Naive thymus-derived CD8-positive, alpha-beta T cell (primary cell): Measurements from ENCODE around the gene CDC5L. TPM values are rescaled to one million over a fixed set of nuclear protein-coding genes. Genes with fewer than 3 reads are reported as not detected.

Experiments used
- ATAC-seq, 2 donors: fragments of 150-1000 bp; cut with Tn5 transposase in 1 of 2; sonication (Bioruptor Pico), chemical (Tn5 transposase) in 1 of 2; 1 replicate in 1 of 2; 2 replicates in 1 of 2; pipeline ENCODE4 v1.10.0; 2021; ENCODE audit warnings: mild to moderate bottlenecking in 2 of 2, moderate library complexity in 2 of 2
- POLR2A ChIA-PET: fragments of 350-600 bp; sonication (Branson Sonifier 250); formaldehyde crosslinking; loops from one replicate; lab custom pipeline; 2021; ENCODE audit warnings: antibody characterized with exemption; lab: Charles Lee
- DNase-seq, 10 donors: peaks; one replicate each; pipeline versions ENCODE4 v3.0.0 to v3.0.0-alpha.2; 2020 to 2022
- H3K27ac Mint-ChIP-seq, 10 donors: one replicate each; pipeline ENCODE4 v1.8.0; 2020 to 2022; ENCODE audit warnings: mild to moderate bottlenecking in 10 of 10, mixed read lengths in 10 of 10, moderate library complexity in 4 of 10, inconsistent platforms in 1 of 10
- H3K27me3 Mint-ChIP-seq, 5 donors: one replicate each; pipeline ENCODE4 v1.8.0; 2021 to 2022; ENCODE audit warnings: mixed read lengths in 5 of 5
- H3K36me3 Mint-ChIP-seq, 3 donors: one replicate each; pipeline ENCODE4 v1.8.0; 2020 to 2022; ENCODE audit warnings: mixed read lengths in 3 of 3, mild to moderate bottlenecking in 2 of 3, inconsistent platforms in 1 of 3
- H3K4me1 Mint-ChIP-seq, 4 donors: one replicate each; pipeline ENCODE4 v1.8.0; 2021 to 2022; ENCODE audit warnings: mixed read lengths in 4 of 4
- H3K4me3 Mint-ChIP-seq, 10 donors: one replicate each; pipeline ENCODE4 v1.8.0; 2020 to 2022; ENCODE audit warnings: mild to moderate bottlenecking in 10 of 10, mixed read lengths in 10 of 10, moderate library complexity in 6 of 10, inconsistent platforms in 1 of 10
- H3K9me3 Mint-ChIP-seq, 9 donors: one replicate each; pipeline ENCODE4 v1.8.0; 2020 to 2022; ENCODE audit warnings: mixed read lengths in 9 of 9, mild to moderate bottlenecking in 3 of 9, inconsistent platforms in 1 of 9, moderate library complexity in 1 of 9
- polyA plus RNA-seq, 3 donors: library from polyadenylated mRNA; unstranded; fragments of 300-500 nt; fragmentation: Illumina TruSeq; gene quantifications; one replicate each; pipeline ENCODE4 v1.2.3, GENCODE V29; 2021
- total RNA-seq, 8 experiments: library from RNA in 2 of 8; stranded (reverse) in 2 of 8; gene quantifications; one replicate each; pipeline ENCODE4 v1.2.3 and lab custom pipeline; 2021 to 2026

Gene CDC5L
- total and polyA plus RNA-seq, 5 experiments from 2014 or later: 9.6 to 21.8 (median 14.9) TPM

DNA sequence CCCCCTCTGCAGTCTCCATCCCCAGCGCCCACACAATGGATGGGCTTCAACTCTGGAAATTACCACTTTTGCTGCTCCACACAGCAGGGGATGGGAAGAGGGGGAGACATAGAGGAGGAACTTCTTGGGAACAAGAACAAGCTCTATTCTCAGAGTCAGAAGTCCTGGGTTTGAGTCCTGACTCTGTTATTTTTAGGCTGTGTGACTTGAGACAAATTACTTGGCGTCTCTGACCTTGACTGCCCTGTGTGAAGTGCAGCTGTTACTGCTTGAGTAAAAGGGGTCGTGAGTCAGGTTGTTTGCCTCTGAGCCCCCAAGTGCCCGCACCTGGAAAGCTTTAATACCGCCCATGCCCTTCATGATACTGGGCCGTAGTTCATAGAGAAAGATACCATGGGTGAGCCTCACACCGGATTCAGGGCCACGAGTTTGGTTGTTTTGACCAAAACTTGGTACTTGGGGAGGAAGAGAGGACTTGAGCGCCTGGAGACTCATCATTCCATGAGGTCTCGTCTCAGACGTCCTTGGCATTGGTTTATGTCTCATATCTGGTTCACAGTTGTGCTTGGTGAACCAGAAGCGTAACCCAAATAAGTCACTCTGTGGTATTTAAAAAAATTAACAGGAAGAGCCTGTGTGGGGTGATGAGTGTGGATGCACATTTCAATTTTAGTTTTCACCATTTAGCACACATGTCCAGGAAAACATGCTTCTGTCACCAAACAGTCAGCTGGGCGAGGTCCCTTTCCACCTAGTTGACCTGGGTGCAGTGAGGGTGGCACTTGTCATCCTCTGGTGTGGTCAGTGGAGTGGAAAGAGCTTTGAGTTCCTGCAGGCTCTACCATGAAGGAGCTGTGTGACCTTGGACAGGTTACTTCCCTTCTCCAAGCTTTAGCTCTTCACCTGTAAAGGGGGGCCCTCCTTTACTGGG lies 75.6 kb downstream of the CDC5L start:
- Mint-ChIP-seq H3K4me3 (no peak overlapping the region), H3K9me3 (no peaks in the 10 kb centered on the region), H3K4me1 (no peaks in the 10 kb centered on the region), H3K27ac (no peak overlapping the region), H3K27me3 (peaks cover 3 to 17% (median 6%) of the 10 kb centered on the region in 5 donors), H3K36me3 (no peaks in the 10 kb centered on the region)
- ATAC-seq: no peak
- POLR2A ChIA-PET: no interaction called here
- no peak for DNase-seq

DNA sequence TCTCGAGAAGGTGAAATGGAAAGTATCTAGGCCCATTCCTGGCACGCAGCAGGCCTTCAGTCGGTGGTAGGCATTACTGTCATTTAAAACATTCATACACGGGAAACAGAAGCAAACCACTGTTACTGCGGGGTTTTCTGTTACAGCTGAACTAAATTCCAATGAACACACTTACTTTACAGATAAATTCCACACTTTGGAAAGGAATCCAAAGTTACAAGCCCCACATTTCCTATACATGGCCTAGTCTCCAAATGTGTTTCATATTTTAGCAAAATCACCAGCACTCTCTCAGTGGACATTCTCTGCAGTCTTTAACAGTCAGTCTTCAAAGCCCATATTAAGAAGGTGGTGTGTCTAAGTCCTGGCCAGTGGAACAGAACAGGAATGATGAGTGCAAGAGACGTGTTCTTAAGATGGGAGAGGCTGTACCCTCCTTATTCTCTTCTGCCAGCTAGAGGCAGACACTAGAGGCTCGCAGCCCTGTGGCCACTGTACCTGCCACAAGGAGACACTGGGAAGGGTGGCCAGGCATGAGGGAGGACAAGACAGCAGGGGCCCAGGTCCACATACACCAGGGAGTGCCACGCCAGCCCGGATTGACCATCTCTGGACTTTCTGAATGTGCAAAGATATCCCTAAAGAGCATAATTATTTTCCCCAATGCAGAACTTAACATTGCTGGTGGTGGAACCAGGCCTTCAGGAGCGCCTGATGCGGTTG lies 76.4 kb downstream of the CDC5L start:
- Mint-ChIP-seq H3K4me3 (no peak overlapping the region), H3K36me3 (no peaks in the 10 kb centered on the region), H3K27ac (no peak overlapping the region), H3K4me1 (no peaks in the 10 kb centered on the region), H3K9me3 (no peaks in the 10 kb centered on the region), H3K27me3 (peaks cover 3 to 17% (median 6%) of the 10 kb centered on the region in 5 donors)
- POLR2A ChIA-PET: no interaction called here
- DNase-seq: no peak
- no peak for ATAC-seq

DNA sequence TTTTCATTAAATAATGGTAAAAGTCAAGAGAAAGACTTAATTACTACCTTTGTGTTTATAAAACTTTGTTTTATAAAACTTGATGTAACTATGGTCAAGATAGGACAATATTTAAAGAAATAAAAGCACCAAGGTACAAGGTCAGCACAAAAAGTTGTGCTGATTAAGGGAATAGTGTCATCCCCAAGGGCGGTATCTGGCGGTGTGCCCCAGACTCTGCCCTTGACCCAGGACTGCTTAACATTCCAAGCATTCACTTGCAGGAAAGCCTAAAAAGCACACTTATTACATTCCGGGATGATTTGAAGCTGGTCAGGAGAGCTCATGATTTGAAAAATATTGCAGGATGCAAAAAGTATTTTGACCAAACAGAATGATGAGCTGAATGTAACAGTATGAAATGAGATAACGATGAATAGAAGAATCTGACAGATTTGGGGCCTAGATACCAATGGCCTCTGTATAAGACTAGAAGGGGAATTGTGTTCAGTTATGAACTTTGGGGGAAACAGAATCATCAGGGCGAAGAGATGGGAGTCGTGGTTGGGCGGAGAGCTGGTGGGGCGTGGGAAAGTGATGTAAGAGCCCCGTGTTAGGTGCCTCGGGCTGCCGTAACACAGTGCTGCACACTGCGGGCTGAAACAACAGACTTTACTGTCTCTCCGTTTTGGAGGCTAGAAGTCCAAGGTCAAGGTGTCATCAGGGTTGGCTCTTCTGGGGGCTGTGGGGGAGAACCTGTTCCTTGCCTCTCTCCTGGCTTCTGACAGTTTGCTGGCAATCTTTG lies 77.2 kb downstream of the CDC5L start:
- H3K27me3 Mint-ChIP-seq: peaks cover 3 to 17% (median 6%) of the 10 kb centered on the region in 5 donors
- no peaks in the 10 kb centered on the region for H3K9me3 Mint-ChIP-seq
- ATAC-seq: no peak
- no peak overlapping the region for H3K4me3 Mint-ChIP-seq
- POLR2A ChIA-PET: no interaction called here
- DNase-seq: no peak
- H3K27ac Mint-ChIP-seq: no peak overlapping the region
- H3K36me3 Mint-ChIP-seq: no peaks in the 10 kb centered on the region
- H3K4me1 Mint-ChIP-seq: no peaks in the 10 kb centered on the region

DNA sequence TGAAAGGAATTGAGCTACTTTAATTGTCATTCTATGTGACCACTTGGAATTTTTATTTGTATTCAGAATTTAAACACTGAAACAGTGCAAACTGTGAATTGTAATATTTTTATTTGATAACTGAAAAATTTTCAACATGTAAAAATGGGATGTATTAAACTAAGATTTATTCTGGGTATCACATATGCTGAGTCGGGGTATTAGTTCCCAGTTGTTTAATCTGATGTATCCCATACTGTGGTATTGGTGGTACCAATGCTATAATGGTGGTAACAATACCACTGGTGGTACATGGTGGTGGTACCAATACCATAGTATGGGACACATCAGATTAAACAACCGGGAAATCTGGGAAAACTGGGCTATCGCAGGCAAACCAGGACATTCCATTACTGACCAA lies 79.4 kb downstream of the CDC5L start:
- ATAC-seq (no peak), DNase-seq (no peak)
- Mint-ChIP-seq H3K4me1 (no peaks in the 10 kb centered on the region), H3K4me3 (no peak overlapping the region), H3K36me3 (no peaks in the 10 kb centered on the region), H3K27ac (peak overlapping the region in 1 of 10 donors; percentile 43), H3K27me3 (peaks cover 3 to 17% (median 6%) of the 10 kb centered on the region in 5 donors), H3K9me3 (no peaks in the 10 kb centered on the region)
- POLR2A ChIA-PET: no interaction called here

DNA sequence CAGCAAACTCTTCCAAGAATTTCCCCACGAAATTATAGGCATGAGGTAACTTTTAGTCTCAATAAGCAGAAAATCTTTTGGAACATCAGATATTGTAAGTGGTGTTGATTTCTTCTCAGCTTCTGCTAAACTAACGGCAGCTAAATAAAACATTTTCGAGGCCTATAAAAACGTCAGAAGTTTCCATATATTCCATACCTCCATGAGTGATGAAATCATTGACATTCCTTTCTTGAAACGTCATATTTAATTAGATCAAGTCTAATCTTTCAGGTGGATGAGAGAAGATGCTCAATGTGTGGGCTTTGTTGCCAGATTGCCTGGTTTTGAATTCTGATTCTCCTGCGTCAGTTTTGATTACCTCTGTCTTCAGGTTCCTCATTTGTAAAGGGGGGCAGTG lies 81.3 kb downstream of the CDC5L start:
- no peak for ATAC-seq
- H3K4me1 Mint-ChIP-seq: no peaks in the 10 kb centered on the region
- no peak overlapping the region for H3K4me3 Mint-ChIP-seq
- DNase-seq: no peak
- peaks cover 0 to 13% (median 0%) of the 10 kb centered on the region in 5 donors for H3K27me3 Mint-ChIP-seq
- POLR2A ChIA-PET: interaction anchor here (0.7 kb wide), 1 partner anchor 1522 kb away, joined by 3 read pairs; no protein-coding TSS in a partner anchor
- no peaks in the 10 kb centered on the region for H3K9me3 Mint-ChIP-seq
- no peaks in the 10 kb centered on the region for H3K36me3 Mint-ChIP-seq
- H3K27ac Mint-ChIP-seq: no peak overlapping the region

DNA sequence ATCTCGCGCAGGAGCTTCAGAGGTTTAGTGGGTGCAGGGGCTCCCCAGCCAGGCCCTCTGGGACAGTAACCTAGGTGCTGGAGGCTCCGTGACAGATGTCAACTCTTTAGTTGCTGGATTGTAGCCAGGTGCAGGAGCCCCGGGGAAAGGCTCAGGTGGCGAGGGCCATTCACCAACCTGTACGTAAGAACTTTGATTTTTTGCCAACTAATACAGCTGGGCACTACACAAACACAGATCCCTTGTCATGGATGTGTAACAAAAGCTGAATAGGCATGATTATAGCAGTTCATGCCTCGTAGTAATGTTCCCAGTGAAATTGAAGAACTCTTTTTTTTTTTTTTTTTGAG lies 82.6 kb downstream of the CDC5L start:
- DNase-seq (no peak), ATAC-seq (peak; percentile 12 to 14)
- H3K36me3 Mint-ChIP-seq: no peaks in the 10 kb centered on the region
- no peak overlapping the region for H3K27ac Mint-ChIP-seq
- H3K27me3 Mint-ChIP-seq: peaks cover 0 to 8% (median 0%) of the 10 kb centered on the region in 5 donors
- H3K9me3 Mint-ChIP-seq: no peaks in the 10 kb centered on the region
- no peaks in the 10 kb centered on the region for H3K4me1 Mint-ChIP-seq
- POLR2A ChIA-PET: no interaction called here
- H3K4me3 Mint-ChIP-seq: no peak overlapping the region

DNA sequence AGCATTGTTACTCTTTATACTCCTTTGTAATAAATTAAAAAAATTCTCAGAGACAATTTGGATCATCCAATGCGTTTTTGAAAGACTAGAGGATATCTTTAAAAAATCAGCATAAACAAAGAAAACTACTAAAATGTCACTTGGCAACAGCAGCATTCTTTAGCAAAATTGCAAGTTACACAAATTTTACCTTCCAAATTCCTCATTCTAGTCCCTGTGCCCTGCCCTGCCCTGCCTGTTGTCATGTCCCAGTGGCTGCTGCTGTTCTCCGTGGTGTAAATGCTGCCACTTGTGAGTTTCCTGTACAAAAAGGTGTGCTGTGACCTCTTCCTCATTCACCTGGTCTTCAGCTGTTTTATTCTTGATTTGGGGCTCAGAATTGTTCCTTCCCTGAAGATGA lies 83.2 kb downstream of the CDC5L start:
- POLR2A ChIA-PET: interaction anchor here (0.6 kb wide), 1 partner anchor 214 kb away, joined by 3 read pairs; no protein-coding TSS in a partner anchor
- ATAC-seq (no peak), DNase-seq (no peak)
- no peaks in the 10 kb centered on the region for H3K36me3 Mint-ChIP-seq
- peaks cover 0 to 3% (median 0%) of the 10 kb centered on the region in 4 donors for H3K4me1 Mint-ChIP-seq
- peak overlapping the region in 1 of 10 donors; percentile 3 for H3K27ac Mint-ChIP-seq
- no peak overlapping the region for H3K4me3 Mint-ChIP-seq
- H3K9me3 Mint-ChIP-seq: no peaks in the 10 kb centered on the region
- peaks cover 0 to 8% (median 0%) of the 10 kb centered on the region in 5 donors for H3K27me3 Mint-ChIP-seq

DNA sequence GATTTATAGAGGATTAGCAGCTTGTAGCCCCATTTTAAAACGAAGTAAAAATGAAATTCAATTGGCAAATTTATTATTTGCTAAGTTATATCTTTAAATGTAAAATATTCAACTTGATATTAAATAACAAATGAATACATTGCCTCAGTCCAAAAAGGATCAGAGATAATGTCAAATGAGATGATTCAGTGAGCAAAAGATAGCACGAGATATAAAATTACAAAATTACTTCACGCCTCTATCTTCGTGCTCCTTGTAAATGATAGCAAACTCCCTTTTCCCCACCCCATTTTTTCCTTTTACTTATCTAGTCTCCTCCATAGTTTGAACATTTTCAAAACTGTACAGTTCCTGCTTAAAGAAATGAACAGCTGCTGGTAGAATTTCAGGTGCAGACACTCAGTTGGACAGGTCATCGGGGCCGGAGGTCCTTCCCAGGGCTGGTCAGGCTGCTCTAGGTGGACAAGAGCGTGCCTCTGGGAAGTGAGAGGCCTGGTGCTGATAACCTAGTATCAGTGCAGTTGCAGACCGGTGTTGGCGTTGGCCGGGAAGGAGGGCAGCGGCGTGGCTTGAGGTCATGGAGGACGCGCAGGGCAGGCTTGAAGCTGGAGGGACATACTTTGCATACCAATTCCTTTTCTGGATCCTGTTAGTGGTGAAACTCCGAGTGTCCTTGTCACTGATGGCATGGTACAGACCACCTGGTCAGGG lies 83.9 kb downstream of the CDC5L start:
- peaks cover 0 to 8% (median 0%) of the 10 kb centered on the region in 5 donors for H3K27me3 Mint-ChIP-seq
- no peak overlapping the region for H3K4me3 Mint-ChIP-seq
- peaks cover 0 to 3% (median 0%) of the 10 kb centered on the region in 4 donors for H3K4me1 Mint-ChIP-seq
- no peak for ATAC-seq
- no peaks in the 10 kb centered on the region for H3K9me3 Mint-ChIP-seq
- peak overlapping the region in 1 of 10 donors; percentile 34 for H3K27ac Mint-ChIP-seq
- DNase-seq: no peak
- H3K36me3 Mint-ChIP-seq: no peaks in the 10 kb centered on the region
- POLR2A ChIA-PET: interaction anchor here (0.6 kb wide), 1 partner anchor 215 kb away, joined by 3 read pairs; no protein-coding TSS in a partner anchor

DNA sequence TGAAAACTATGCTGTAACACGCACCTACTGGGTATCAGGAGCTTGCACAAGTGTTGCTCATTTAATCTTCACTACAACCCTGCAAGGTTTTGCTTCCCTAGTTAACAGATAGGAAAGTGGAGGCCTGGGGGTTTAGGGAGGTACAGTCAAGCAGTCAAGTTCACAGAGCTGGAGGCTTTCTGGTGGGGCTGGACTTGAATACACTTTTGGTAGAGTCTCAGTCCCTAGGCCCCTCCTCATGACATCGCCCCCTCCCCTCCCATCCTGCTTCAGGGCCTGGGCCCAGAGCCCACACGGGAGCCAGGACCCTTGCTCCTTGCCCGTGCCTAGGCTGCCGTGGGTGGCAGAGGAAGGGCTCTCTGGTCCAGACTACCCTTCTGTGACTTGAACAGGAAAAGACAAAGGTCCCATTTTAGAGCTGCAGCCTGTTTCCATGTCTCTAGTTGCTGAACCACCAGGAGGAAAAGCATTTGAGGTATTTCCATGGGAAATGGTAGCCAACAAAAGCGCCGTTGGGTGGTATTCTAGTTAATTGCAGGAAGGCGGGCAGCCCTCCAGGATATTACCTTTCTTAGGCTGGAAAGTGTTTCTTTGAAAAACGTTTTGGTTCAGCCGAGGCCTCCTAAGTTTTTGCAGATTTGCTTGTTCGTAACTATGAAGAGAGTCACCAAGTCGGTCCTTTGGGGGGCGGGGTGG lies 84.9 kb downstream of the CDC5L start:
- DNase-seq (no peak), ATAC-seq (no peak)
- POLR2A ChIA-PET: no interaction called here
- no peaks in the 10 kb centered on the region for H3K36me3 Mint-ChIP-seq
- no peak overlapping the region for H3K4me3 Mint-ChIP-seq
- H3K27me3 Mint-ChIP-seq: peaks cover 0 to 4% (median 0%) of the 10 kb centered on the region in 5 donors
- H3K9me3 Mint-ChIP-seq: no peaks in the 10 kb centered on the region
- peaks cover 0 to 3% (median 0%) of the 10 kb centered on the region in 4 donors for H3K4me1 Mint-ChIP-seq
- H3K27ac Mint-ChIP-seq: no peak overlapping the region

DNA sequence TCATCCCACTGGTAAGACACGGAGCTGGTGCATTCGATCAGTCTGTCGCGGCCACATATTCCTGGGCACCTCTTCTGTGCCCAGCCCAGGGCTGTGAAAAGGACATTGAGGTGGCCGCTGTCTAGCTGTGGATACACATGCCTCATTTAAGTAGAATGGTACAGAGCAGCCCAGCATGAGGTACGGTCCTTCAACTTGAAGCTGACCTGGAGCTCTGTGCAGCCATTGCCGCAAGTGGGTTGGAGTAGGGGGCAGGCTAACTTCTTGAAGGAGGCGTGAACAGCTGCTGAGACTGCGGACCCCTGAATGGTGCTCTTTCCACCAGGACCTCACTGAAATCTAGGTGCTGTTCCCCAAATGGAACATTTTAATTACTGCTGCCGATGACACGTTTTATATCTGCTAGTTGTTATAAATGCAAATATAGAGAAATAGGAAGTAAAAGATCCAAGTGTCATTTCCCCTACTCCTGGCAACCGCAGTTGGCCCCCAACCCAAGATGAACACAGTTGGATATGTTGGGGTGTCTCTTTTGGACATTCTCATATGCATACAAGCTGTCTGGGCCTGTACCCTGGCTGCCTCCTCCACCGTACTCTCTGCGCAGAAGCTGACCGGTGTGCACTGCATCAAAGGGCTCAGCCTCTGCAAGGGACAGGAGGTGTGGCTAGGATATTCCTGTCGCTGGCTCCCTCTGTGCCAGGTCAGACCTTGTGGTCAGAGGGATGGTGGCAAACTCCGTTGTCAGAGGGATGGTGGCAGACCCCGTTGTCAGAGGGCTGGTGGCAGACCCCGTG lies 86.1 kb downstream of the CDC5L start:
- no peak overlapping the region for H3K4me3 Mint-ChIP-seq
- peaks cover 0 to 3% (median 0%) of the 10 kb centered on the region in 4 donors for H3K4me1 Mint-ChIP-seq
- H3K36me3 Mint-ChIP-seq: no peaks in the 10 kb centered on the region
- peaks cover 0 to 3% (median 0%) of the 10 kb centered on the region in 5 donors for H3K27me3 Mint-ChIP-seq
- ATAC-seq (no peak), DNase-seq (no peak)
- no peaks in the 10 kb centered on the region for H3K9me3 Mint-ChIP-seq
- POLR2A ChIA-PET: no interaction called here
- H3K27ac Mint-ChIP-seq: no peak overlapping the region

DNA sequence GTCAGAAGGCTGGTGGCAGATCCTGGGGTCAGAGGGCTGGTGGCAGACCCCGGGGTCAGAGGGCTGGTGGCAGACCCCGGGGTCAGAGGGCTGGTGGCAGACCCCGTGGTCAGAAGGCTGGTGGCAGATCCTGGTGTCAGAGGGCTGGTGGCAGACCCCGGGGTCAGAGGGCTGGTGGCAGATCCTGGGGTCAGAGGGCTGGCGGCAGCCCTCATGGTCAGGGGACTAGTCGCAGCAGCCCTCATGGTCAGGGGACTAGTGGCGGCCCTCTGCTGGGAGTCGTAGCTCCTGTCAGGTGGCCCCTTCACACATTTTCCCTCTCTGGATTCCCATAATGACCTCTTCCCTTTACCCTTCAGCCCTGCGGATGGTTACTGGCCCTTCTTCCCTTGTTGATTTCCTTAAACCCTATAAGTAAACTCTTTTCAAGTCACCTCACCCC lies 86.7 kb downstream of the CDC5L start:
- peaks cover 0 to 3% (median 0%) of the 10 kb centered on the region in 4 donors for H3K4me1 Mint-ChIP-seq

More for the DNA sequence above, 86.7 kb downstream of the CDC5L start:
- peaks cover 0 to 3% (median 0%) of the 10 kb centered on the region in 5 donors for H3K27me3 Mint-ChIP-seq
- H3K36me3 Mint-ChIP-seq: no peaks in the 10 kb centered on the region
- H3K4me3 Mint-ChIP-seq: no peak overlapping the region
- POLR2A ChIA-PET: no interaction called here
- H3K27ac Mint-ChIP-seq: no peak overlapping the region
- no peaks in the 10 kb centered on the region for H3K9me3 Mint-ChIP-seq
- DNase-seq: no peak
- ATAC-seq: no peak
